HepG2 (cell line): ENCODE results near the gene GAN. TPM values are rescaled to one million over a fixed set of nuclear protein-coding genes. Genes with fewer than 3 reads are reported as not detected.

Source experiments
- AGO1 ChIP-seq: fragments of 200-400 bp; formaldehyde crosslinking; IDR thresholded peaks from 2 replicates; pipeline ENCODE4 v1.6.1; 2017; ENCODE audit warnings: mild to moderate bottlenecking, low read depth, low read length, moderate library complexity; ENCODE audit not compliant: poor library complexity, severe bottlenecking
- ATAD3A ChIP-seq: sonication (generic); formaldehyde crosslinking; IDR thresholded peaks from 2 replicates; pipeline ENCODE4 v1.4.0; 2020; ENCODE audit warnings: missing genetic modification reagents
- ETV6 ChIP-seq: sonication (generic); formaldehyde crosslinking; conservative IDR thresholded peaks from 2 replicates; pipeline ENCODE4 v1.4.0; 2020; ENCODE audit warnings: missing genetic modification reagents
- FIP1L1 ChIP-seq: fragments of 200-400 bp; formaldehyde crosslinking; IDR thresholded peaks from 2 replicates; pipeline ENCODE4 v1.6.1; 2018; ENCODE audit warnings: low read depth, mild to moderate bottlenecking, low read length, moderate library complexity, borderline replicate concordance; ENCODE audit not compliant: insufficient read depth
- MTA3 ChIP-seq: sonication (generic); formaldehyde crosslinking; IDR thresholded peaks from 2 replicates; pipeline ENCODE4 v1.4.0; 2020; ENCODE audit warnings: missing genetic modification reagents
- RCOR2 ChIP-seq: IDR thresholded peaks from 2 replicates; pipeline ENCODE4 v1.6.1; 2016; ENCODE audit warnings: missing biosample characterization, missing genetic modification reagents
- SCMH1 ChIP-seq: sonication (generic); formaldehyde crosslinking; IDR thresholded peaks from 2 replicates; pipeline ENCODE4 v1.9.0; 2021; ENCODE audit warnings: missing genetic modification reagents, mild to moderate bottlenecking, borderline replicate concordance
- TCF7L2 ChIP-seq: IDR thresholded peaks from 2 replicates; pipeline ENCODE4 v1.6.1; 2011; ENCODE audit warnings: mild to moderate bottlenecking, low read depth, low read length, moderate library complexity
- ZFP91 ChIP-seq: sonication (generic); formaldehyde crosslinking; IDR thresholded peaks from 2 replicates; pipeline ENCODE4 v1.9.0; 2022; ENCODE audit warnings: missing genetic modification reagents, mild to moderate bottlenecking, borderline replicate concordance
- ZNF124 ChIP-seq: sonication (generic); formaldehyde crosslinking; IDR thresholded peaks from 2 replicates; pipeline ENCODE4 v1.4.0; 2020; ENCODE audit warnings: missing genetic modification reagents
- ZNF839 ChIP-seq: sonication (generic); formaldehyde crosslinking; IDR thresholded peaks from 2 replicates; pipeline ENCODE4 v1.4.0; 2020; ENCODE audit warnings: missing genetic modification reagents, mild to moderate bottlenecking, borderline replicate concordance
- polyA plus RNA-seq, 8 experiments: library from polyadenylated mRNA; depleted of rRNA in 3 of 8; stranded (reverse) in 7 of 8; unstranded in 1 of 8; fragments of >200 nt; fragmentation: Illumina TruSeq in 4 of 8; extraction: Trizol in 4 of 8; gene quantifications; 2 replicates each; pipeline versions ENCODE4 v1.2.1 to v1.2.3, GENCODE V29; 2011 to 2016; ENCODE audit warnings: low read depth in 4 of 8, missing spikeins in 1 of 8, mixed read lengths in 1 of 8; ENCODE audit not compliant: insufficient read depth in 1 of 8
- total RNA-seq, 5 experiments: library from RNA; depleted of rRNA; stranded (reverse); fragments of >200 nt; fragmentation: Illumina TruSeq; extraction: Trizol; gene quantifications; 2 replicates each; pipeline ENCODE4 v1.2.3, GENCODE V29; 2016; ENCODE audit warnings: low read depth in 1 of 5
- TF ChIP-seq, protein P1 (sequence below): sonication (generic); formaldehyde crosslinking; IDR thresholded peaks from 2 replicates; pipeline ENCODE4 v1.4.0; 2020; ENCODE audit warnings: missing genetic modification reagents, mild to moderate bottlenecking, borderline replicate concordance
- TF ChIP-seq, protein P2 (sequence below): sonication (generic); formaldehyde crosslinking; IDR thresholded peaks from 2 replicates; pipeline ENCODE4 v1.5.1; 2020; ENCODE audit warnings: mild to moderate bottlenecking, missing genetic modification reagents, borderline replicate concordance

The GAN gene
- total and polyA plus RNA-seq, 2 of the 13 experiments (the other 11 are each of a cell fraction or from before 2014, with no cell fraction given) = 4.3 to 11.0 TPM

DNA sequence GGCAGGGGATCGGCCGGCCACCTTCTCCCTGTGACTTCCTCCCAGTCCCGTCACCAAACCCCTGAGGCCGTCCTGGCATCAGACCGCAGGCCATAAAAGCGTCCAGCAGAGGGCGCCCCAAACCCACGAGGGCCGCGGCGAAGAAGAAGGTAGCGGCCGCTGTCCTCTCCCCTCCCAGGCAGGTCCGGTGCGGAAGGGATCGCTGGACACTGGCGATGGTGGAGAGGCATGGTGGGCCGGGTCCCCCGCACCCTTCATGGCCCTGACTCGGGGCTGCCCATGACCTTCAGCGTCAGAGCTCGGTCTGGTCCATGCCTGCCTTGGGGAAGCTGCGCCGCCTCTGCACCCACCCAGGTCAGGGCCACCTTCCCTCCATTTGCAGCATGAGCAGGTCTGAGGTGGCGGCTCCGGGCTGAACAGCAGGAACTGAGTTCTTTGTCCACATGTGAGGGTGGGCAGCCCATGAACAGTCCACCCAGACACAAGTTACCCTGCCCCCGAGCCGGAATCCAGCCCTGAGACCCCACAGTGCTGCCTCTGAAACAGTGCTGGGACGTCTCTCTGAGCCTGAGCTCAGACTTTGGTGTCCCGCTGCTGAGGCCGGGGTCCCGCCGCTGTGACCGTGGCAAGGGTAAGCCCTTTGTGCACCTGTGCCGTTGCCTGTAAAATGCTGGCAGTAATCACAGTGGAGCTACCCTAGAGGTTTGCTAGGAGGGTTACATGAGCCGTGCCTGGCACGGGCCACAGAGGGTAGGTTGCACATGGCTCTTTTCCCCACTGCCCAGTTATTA lies 89.0 kb downstream of the GAN start (continued):
- TF ChIP-seq ZFP91 (CRISPR knock-in tag) (peak; percentile 83; the same call in 1 of the 2 replicates), ATAD3A (CRISPR knock-in tag) (no peak), SCMH1 (CRISPR knock-in tag) (no peak), ZNF839 (CRISPR knock-in tag) (peak; percentile 78; the same call in 1 of the 2 replicates), FIP1L1 (no peak), AGO1 (peak; percentile 80), MTA3 (CRISPR knock-in tag) (no peak), ETV6 (CRISPR knock-in tag) (no peak), ZNF124 (CRISPR knock-in tag) (peak; percentile 76; the same call in 1 of the 2 replicates), RCOR2 (no peak; the same call in 1 of the 2 replicates), TCF7L2 (no peak)
- TF ChIP-seq, protein P1, sequence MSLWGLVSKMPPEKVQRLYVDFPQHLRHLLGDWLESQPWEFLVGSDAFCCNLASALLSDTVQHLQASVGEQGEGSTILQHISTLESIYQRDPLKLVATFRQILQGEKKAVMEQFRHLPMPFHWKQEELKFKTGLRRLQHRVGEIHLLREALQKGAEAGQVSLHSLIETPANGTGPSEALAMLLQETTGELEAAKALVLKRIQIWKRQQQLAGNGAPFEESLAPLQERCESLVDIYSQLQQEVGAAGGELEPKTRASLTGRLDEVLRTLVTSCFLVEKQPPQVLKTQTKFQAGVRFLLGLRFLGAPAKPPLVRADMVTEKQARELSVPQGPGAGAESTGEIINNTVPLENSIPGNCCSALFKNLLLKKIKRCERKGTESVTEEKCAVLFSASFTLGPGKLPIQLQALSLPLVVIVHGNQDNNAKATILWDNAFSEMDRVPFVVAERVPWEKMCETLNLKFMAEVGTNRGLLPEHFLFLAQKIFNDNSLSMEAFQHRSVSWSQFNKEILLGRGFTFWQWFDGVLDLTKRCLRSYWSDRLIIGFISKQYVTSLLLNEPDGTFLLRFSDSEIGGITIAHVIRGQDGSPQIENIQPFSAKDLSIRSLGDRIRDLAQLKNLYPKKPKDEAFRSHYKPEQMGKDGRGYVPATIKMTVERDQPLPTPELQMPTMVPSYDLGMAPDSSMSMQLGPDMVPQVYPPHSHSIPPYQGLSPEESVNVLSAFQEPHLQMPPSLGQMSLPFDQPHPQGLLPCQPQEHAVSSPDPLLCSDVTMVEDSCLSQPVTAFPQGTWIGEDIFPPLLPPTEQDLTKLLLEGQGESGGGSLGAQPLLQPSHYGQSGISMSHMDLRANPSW = no peak
- TF ChIP-seq, protein P2, sequence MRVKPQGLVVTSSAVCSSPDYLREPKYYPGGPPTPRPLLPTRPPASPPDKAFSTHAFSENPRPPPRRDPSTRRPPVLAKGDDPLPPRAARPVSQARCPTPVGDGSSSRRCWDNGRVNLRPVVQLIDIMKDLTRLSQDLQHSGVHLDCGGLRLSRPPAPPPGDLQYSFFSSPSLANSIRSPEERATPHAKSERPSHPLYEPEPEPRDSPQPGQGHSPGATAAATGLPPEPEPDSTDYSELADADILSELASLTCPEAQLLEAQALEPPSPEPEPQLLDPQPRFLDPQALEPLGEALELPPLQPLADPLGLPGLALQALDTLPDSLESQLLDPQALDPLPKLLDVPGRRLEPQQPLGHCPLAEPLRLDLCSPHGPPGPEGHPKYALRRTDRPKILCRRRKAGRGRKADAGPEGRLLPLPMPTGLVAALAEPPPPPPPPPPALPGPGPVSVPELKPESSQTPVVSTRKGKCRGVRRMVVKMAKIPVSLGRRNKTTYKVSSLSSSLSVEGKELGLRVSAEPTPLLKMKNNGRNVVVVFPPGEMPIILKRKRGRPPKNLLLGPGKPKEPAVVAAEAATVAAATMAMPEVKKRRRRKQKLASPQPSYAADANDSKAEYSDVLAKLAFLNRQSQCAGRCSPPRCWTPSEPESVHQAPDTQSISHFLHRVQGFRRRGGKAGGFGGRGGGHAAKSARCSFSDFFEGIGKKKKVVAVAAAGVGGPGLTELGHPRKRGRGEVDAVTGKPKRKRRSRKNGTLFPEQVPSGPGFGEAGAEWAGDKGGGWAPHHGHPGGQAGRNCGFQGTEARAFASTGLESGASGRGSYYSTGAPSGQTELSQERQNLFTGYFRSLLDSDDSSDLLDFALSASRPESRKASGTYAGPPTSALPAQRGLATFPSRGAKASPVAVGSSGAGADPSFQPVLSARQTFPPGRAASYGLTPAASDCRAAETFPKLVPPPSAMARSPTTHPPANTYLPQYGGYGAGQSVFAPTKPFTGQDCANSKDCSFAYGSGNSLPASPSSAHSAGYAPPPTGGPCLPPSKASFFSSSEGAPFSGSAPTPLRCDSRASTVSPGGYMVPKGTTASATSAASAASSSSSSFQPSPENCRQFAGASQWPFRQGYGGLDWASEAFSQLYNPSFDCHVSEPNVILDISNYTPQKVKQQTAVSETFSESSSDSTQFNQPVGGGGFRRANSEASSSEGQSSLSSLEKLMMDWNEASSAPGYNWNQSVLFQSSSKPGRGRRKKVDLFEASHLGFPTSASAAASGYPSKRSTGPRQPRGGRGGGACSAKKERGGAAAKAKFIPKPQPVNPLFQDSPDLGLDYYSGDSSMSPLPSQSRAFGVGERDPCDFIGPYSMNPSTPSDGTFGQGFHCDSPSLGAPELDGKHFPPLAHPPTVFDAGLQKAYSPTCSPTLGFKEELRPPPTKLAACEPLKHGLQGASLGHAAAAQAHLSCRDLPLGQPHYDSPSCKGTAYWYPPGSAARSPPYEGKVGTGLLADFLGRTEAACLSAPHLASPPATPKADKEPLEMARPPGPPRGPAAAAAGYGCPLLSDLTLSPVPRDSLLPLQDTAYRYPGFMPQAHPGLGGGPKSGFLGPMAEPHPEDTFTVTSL = no peak
